HepG2 (cell line): ENCODE measurements around the gene ZNF22. TPM values are rescaled to one million over a fixed set of nuclear protein-coding genes. Genes with fewer than 3 reads are reported as not detected.

Experiments used
- CREM ChIP-seq, 2 experiments: sonication (generic) in 1 of 2; formaldehyde crosslinking in 1 of 2; IDR thresholded peaks; 2 replicates each; pipeline versions ENCODE4 v1.4.0 to v1.6.1; 2016 to 2020; ENCODE audit warnings: antibody characterized with exemption in 1 of 2, mild to moderate bottlenecking in 1 of 2, missing genetic modification reagents in 1 of 2
- DR1 ChIP-seq: sonication (generic); formaldehyde crosslinking; IDR thresholded peaks from 2 replicates; pipeline ENCODE4 v1.8.0; 2021; ENCODE audit warnings: mild to moderate bottlenecking, missing genetic modification reagents, inconsistent platforms
- ELF3 ChIP-seq: IDR thresholded peaks from 2 replicates; pipeline ENCODE4 v1.6.1; 2016; ENCODE audit warnings: missing genetic modification reagents, missing compliant biosample characterization
- HMG20A ChIP-seq: IDR thresholded peaks from 2 replicates; pipeline ENCODE4 v1.6.1; 2016; ENCODE audit warnings: borderline replicate concordance
- HOXA7 ChIP-seq: sonication (generic); formaldehyde crosslinking; IDR thresholded peaks from 2 replicates; pipeline ENCODE4 v1.8.1; 2022; ENCODE audit warnings: mild to moderate bottlenecking, missing genetic modification reagents, moderate library complexity
- KLF13 ChIP-seq: sonication (generic); formaldehyde crosslinking; IDR thresholded peaks from 2 replicates; pipeline ENCODE4 v1.4.0; 2020; ENCODE audit warnings: mild to moderate bottlenecking, missing genetic modification reagents
- KMT2A ChIP-seq: sonication (generic); formaldehyde crosslinking; IDR thresholded peaks from 2 replicates; pipeline ENCODE4 v1.4.0; 2020; ENCODE audit warnings: missing genetic modification reagents
- MED1 ChIP-seq: sonication (generic); formaldehyde crosslinking; IDR thresholded peaks from 2 replicates; pipeline ENCODE4 v1.4.0; 2020; ENCODE audit warnings: missing genetic modification reagents
- MXD1 ChIP-seq: sonication (generic); formaldehyde crosslinking; IDR thresholded peaks from 2 replicates; pipeline ENCODE4 v1.4.0; 2020; ENCODE audit warnings: mild to moderate bottlenecking, missing genetic modification reagents
- ONECUT2 ChIP-seq: sonication (generic); formaldehyde crosslinking; IDR thresholded peaks from 2 replicates; pipeline ENCODE4 v1.4.0; 2020; ENCODE audit warnings: missing genetic modification reagents
- PCBP2 ChIP-seq: fragments of 200-400 bp; formaldehyde crosslinking; optimal IDR thresholded peaks from 2 replicates; pipeline ENCODE3; 2018; ENCODE audit warnings: low read length, low read depth; ENCODE audit not compliant: poor library complexity, severe bottlenecking
- PHF5A ChIP-seq: IDR thresholded peaks from one replicate; pipeline ENCODE4 v1.6.1; 2018; ENCODE audit warnings: low read depth, missing genetic modification reagents; ENCODE audit not compliant: unreplicated experiment
- RBM22 ChIP-seq: fragments of 200-400 bp; formaldehyde crosslinking; optimal IDR thresholded peaks from 2 replicates; pipeline ENCODE3; 2017; ENCODE audit warnings: mild to moderate bottlenecking, low read length, moderate library complexity
- SMC3 ChIP-seq: IDR thresholded peaks from 2 replicates; pipeline ENCODE4 v1.6.1; 2011; ENCODE audit warnings: low read length, improper control_type of control experiment
- YY1 ChIP-seq: IDR thresholded peaks from 2 replicates; pipeline ENCODE4 v1.6.1; 2011; ENCODE audit warnings: low read length, low read depth, moderate library complexity, mild to moderate bottlenecking; ENCODE audit not compliant: insufficient read depth, insufficient replicate concordance
- ZBTB2 ChIP-seq: sonication (generic); formaldehyde crosslinking; IDR thresholded peaks from 2 replicates; pipeline ENCODE4 v1.8.0; 2022; ENCODE audit warnings: low read depth, missing genetic modification reagents
- ZFP1 ChIP-seq: IDR thresholded peaks from 2 replicates; pipeline ENCODE4 v1.6.1; 2016
- ZNF124 ChIP-seq: sonication (generic); formaldehyde crosslinking; IDR thresholded peaks from 2 replicates; pipeline ENCODE4 v1.4.0; 2020; ENCODE audit warnings: missing genetic modification reagents
- ZNF34 ChIP-seq: sonication (generic); formaldehyde crosslinking; IDR thresholded peaks from 2 replicates; pipeline ENCODE4 v1.4.0; 2020; ENCODE audit warnings: mild to moderate bottlenecking, missing genetic modification reagents, borderline replicate concordance
- ZNF766 ChIP-seq: sonication (generic); formaldehyde crosslinking; IDR thresholded peaks from 2 replicates; pipeline ENCODE4 v1.5.0; 2020; ENCODE audit warnings: missing genetic modification reagents, borderline replicate concordance
- polyA plus RNA-seq, 8 experiments: library from polyadenylated mRNA; depleted of rRNA in 3 of 8; stranded (reverse) in 7 of 8; unstranded in 1 of 8; fragments of >200 nt; fragmentation: Illumina TruSeq in 4 of 8; extraction: Trizol in 4 of 8; gene quantifications; 2 replicates each; pipeline versions ENCODE4 v1.2.1 to v1.2.3, GENCODE V29; 2011 to 2016; ENCODE audit warnings: low read depth in 4 of 8, missing spikeins in 1 of 8, mixed read lengths in 1 of 8; ENCODE audit not compliant: insufficient read depth in 1 of 8
- total RNA-seq, 5 experiments: library from RNA; depleted of rRNA; stranded (reverse); fragments of >200 nt; fragmentation: Illumina TruSeq; extraction: Trizol; gene quantifications; 2 replicates each; pipeline ENCODE4 v1.2.3, GENCODE V29; 2016; ENCODE audit warnings: low read depth in 1 of 5
- TF ChIP-seq, protein P1 (sequence below), 2 experiments: sonication (generic) in 1 of 2; formaldehyde crosslinking in 1 of 2; IDR thresholded peaks; 2 replicates each; pipeline versions ENCODE4 v1.6.1 to v1.9.0; 2014 to 2022; ENCODE audit warnings: antibody characterized with exemption in 1 of 2, borderline replicate concordance in 1 of 2, inconsistent platforms in 1 of 2, low read depth in 1 of 2, missing genetic modification reagents in 1 of 2

The ZNF22 gene
- total and polyA plus RNA-seq, 2 of the 13 experiments (the other 11 are each of a cell fraction or from before 2014, with no cell fraction given): 0.40 to 1.3 TPM

- TF ChIP-seq HMG20A (no peak), KLF13 (CRISPR knock-in tag) (no peak; the same call in 1 of the 2 replicates), YY1 (no peak), ZFP1 (CRISPR knock-in tag) (no peak), SMC3 (no peak), CREM (IDR thresholded peaks at IDR 0.05) (no peak), CREM (CRISPR knock-in tag; IDR thresholded peaks at IDR 0.05) (no peak), ZNF34 (CRISPR knock-in tag) (no peak), PCBP2 (no peak), ONECUT2 (CRISPR knock-in tag) (no peak), ZNF124 (CRISPR knock-in tag) (peak; percentile 26; the same call in 1 of the 2 replicates), ZNF766 (CRISPR knock-in tag) (no peak), MED1 (CRISPR knock-in tag) (peak; percentile 53; the same call in 1 of the 2 replicates), DR1 (CRISPR knock-in tag) (peak; percentile 62), KMT2A (CRISPR knock-in tag) (peak; percentile 54), RBM22 (no peak), HOXA7 (CRISPR knock-in tag) (no peak), PHF5A (no peak), ZBTB2 (CRISPR knock-in tag) (0 out of 2 replicates have a peak, but pooled peaks have one; percentile 61), ELF3 (peak; percentile 69; the same call in 1 of the 2 replicates), MXD1 (no peak; the same call in none of the 2 replicates)
- TF ChIP-seq, protein P1, sequence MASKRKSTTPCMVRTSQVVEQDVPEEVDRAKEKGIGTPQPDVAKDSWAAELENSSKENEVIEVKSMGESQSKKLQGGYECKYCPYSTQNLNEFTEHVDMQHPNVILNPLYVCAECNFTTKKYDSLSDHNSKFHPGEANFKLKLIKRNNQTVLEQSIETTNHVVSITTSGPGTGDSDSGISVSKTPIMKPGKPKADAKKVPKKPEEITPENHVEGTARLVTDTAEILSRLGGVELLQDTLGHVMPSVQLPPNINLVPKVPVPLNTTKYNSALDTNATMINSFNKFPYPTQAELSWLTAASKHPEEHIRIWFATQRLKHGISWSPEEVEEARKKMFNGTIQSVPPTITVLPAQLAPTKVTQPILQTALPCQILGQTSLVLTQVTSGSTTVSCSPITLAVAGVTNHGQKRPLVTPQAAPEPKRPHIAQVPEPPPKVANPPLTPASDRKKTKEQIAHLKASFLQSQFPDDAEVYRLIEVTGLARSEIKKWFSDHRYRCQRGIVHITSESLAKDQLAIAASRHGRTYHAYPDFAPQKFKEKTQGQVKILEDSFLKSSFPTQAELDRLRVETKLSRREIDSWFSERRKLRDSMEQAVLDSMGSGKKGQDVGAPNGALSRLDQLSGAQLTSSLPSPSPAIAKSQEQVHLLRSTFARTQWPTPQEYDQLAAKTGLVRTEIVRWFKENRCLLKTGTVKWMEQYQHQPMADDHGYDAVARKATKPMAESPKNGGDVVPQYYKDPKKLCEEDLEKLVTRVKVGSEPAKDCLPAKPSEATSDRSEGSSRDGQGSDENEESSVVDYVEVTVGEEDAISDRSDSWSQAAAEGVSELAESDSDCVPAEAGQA (IDR thresholded peaks at IDR 0.05; ENCODE audit: low read depth): no peak
- TF ChIP-seq, protein P1 (CRISPR knock-in tag; IDR thresholded peaks at IDR 0.05; ENCODE audit: borderline replicate concordance): no peak
These were observed 41.3 kb upstream of the ZNF22 start, which contains the start of gene RASSF4 (continued) for GRCh38 chr10:44959247-44960087.
